NCI-H2081 (cell line): ENCODE results near the gene WNT3A.

Source experiments
- DNase-seq, 2 experiments: peaks; one replicate each; lab custom pipeline; 2025; lab: John Stamatoyannopoulos, UW

WNT3A gene

DNA sequence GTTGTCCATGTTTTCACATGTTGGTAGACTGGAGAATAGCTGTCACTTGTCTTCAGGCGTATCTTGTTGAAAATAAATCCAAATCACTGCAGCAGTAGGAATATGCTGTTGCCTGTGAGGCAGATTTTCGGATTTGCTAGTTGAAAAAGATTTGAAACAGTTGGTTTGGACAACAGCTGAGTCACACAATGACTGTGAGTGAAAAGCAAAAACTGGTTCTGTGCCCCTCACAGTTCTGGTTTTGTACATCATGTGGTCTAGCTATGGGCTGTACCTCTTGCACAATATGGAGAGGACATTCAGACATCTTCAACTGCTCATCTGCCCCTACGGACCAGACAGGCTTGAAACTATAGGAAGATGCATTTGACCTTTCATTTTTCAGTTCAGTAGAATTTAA, 77.5 kb downstream of the WNT3A start:
- no peak for DNase-seq

DNA sequence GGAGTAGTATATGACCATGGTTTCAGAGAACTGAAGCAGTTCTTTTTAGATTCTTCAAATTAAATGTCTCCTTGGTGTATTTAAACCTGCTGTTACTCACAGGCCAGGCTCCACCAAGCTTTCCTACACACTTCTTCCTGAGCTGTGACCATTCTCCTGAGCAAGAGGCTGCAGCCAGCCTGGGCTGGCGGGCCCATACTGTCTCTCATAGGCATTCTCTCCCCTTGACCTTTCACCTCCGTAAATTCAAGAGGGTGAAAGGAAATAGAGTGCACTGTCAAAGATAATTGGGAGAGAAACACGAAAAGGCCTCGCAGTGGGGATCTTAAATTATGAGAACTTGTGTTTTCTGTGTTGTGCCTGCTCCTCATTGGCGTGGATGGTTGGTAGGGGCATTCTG, 78.0 kb downstream of the WNT3A start:
- DNase-seq, result no peak

DNA sequence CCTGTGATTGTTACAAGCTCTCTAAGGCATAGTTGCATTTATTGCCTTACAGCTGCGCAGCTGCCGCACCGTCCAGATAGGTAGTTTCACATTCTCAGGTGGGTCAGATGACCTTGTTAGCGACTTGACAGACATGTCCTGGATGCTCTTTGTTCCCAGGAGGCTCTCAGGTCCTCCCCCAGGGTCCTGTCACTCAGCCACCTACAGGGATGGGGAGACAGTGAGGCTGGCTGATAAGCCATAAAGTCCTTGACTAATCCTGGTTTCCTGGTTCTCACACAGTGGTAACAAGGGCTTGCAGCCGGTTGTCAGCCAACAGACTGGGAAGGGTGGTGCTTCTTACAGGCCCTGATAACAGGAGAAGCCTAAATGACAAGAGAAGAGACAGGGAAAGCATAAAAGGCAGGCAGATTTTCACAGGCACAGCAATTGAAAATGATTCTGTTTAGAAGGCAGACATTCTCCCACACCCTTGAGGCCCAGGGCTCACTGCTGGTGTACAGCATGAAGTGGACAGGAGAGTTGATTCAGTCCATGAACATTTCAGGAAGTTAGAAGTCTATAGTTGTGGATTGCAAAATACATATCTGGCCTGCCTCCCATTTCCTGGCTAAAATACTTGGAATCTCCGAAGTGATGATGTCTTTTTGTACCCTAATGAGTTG, 78.6 kb downstream of the WNT3A start:
- no peak for DNase-seq

DNA sequence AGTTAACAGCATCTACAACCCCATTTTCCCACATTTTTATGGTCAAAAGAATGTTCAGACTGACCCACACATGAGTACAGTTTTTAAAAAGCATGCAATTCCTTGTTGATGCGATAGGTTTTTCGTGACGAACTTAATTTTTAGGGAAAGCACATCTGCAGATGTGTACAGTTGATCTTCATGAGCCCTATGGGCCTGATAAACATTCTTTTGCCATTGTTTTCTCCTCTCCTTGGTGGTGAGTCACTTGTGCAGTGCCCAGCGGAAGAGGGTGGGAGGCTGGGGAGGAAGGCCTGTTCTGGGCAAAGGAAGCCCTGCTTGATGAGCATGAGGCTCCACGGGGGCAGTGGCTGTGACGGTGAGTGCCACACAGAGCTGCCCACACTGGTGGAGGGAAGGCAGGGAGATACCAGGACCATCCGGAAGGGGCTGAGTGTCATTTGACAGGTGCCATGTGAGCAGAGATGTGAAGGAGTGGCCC, 81.0 kb downstream of the WNT3A start:
- DNase-seq, result no peak

DNA sequence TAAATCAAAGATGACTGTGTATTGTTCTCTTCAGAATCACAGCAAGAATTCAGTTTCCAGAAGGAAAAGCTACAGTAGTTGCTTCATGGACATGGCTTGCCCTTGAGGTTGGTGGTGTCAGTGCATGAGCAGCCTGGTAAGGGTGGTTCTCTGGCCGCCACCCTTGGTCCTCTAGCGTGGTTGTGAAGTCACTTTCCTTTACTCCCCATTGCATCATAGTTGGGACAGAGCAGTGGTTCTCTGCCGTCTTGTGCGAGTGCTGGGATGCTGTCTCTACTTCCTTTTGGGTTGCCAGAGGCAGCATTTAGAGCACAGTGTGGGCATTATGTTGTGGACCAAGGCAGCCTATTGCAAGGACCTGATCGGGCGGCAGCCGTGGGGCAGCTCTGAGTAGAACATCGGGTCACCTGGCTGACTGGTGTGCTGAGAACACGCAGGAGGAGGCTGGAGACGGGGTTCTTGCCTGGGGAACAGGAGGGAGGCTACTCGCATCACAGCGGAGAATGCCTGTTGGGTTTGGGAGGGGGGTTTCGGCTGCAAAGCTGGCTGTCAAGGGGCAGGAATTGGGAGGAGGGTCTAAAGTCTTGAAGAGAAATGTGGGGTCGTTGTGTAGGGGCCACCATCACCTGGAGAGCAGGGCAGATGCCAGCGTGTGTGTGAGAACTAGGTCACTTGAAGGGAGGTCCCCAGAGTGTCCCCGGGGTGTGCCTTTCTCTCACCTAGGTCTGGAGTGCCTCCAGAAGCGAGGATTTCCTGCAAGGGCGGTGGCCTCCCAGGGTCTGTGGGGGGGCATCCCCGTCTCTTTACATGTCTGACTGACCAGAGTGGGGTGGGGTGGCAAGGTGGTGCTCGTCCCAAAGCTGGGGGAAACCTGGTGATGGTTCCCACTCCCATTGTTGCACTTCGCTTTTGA, 82.0 kb downstream of the WNT3A start:
- DNase-seq, result no peak

DNA sequence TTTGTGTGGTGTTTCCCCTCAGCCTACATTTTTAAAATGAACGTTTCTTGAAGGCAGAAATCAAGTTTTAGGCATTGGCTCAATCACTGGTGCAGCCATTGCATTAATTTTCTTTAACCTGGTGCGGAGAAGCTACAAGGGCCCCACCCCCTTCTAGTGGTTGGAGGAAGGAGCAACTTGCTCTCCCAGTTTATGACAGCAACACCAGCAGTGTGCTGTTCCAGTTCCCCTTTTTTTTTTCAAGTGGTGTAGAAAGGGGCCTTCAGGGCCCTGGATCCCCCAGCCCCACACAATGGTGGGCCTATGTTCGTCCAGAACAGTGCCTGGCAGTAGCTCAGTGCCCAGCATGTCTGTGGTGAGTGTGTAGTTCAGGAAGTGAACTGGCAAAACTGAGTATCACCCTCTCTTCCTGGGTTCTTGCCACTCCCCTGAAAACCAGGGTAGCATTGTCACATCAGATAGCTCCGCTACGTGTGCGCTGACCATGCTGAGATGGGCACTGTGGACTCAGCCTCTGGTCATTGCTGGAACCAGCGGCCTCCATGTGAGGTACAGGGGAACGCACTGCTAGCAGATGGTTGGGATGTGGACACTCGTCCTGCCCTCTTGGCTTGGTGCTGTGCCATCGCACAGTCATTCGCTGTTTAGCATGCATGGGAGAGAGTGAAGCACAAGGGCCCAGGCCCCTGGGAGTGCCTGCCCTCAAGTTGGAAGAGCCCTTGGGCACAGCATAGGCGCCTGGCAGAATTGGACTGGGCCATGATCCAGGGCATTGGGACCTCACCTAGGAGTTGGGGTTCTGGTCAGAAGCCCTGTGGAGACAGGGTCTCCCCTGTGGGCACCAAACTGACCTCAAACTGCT, 83.0 kb downstream of the WNT3A start:
- no peak for DNase-seq

DNA sequence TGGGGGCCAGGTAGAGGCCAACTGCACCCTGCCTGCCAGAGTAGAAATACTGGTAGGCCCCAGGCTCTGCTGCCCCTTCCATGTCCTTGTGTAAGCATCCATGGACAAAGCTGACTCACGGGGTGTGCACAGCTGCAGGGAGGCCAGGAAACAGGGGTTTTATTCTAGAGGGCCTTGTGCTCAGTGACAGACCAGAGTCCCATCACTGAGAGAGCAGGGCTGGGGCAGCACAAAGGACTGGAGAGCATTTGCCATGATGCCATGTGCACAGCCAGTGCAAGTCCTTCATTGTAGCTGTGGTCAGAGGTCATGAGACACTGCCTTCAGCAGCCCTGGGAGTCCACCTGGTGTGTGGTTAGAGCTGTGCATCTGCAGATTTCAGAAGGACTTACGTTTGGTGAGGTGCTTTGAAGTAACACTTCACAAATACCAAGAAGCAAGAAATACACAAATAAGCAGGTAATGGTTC, 83.8 kb downstream of the WNT3A start:
- no peak for DNase-seq

DNA sequence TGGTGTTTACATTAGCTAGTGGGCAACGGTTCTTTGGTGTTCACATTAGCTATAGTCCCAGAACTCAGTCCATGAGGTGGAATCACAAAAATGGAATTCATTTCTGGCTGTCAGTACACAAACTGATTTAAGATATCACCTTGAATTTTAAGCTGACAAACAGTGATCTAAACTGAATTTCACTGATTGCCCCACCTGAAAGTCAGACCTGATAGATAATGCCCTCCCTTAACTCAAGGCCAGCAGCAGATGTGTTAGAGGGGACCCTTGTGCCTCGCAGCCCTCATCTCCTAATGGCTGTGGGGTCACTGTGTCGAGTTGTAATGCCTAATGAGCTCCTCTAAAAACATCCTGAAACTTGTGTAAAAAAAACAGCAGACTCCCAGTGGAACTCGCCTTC, 84.3 kb downstream of the WNT3A start:
- DNase-seq, result no peak

DNA sequence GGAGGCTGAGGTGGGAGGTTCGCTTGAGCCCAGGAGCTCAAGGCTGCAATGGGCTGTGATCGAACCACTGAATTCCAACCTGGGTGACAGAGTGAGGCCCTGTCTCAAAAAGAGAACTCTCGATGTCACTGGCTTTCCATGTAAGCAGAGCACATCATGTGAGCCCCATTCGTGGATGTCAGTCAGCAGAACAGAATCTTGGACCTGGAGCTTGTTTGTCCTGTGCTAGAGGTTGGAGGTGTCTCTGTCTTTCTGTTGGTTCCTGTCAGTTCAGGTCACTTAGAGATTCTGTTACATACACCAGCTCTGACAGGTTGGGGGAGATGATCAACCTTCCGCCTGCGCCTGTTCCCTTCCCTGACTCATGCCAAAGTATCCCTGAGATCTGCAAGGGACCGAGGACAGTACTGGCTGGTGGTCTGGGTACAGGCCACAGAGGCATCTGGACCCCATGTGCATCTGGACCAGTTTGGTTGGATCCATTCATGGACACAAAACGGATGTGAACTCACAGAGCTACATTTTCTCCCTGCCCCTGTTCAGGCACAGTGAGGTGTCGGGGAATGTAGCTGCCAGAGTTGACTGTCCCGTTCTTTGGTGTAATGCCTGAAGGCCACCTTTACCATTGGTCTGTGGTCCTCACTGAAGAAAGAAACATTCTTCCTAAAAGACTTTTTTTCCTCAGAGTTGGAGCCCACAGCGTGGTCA, 85.7 kb downstream of the WNT3A start:
- no peak for DNase-seq

DNA sequence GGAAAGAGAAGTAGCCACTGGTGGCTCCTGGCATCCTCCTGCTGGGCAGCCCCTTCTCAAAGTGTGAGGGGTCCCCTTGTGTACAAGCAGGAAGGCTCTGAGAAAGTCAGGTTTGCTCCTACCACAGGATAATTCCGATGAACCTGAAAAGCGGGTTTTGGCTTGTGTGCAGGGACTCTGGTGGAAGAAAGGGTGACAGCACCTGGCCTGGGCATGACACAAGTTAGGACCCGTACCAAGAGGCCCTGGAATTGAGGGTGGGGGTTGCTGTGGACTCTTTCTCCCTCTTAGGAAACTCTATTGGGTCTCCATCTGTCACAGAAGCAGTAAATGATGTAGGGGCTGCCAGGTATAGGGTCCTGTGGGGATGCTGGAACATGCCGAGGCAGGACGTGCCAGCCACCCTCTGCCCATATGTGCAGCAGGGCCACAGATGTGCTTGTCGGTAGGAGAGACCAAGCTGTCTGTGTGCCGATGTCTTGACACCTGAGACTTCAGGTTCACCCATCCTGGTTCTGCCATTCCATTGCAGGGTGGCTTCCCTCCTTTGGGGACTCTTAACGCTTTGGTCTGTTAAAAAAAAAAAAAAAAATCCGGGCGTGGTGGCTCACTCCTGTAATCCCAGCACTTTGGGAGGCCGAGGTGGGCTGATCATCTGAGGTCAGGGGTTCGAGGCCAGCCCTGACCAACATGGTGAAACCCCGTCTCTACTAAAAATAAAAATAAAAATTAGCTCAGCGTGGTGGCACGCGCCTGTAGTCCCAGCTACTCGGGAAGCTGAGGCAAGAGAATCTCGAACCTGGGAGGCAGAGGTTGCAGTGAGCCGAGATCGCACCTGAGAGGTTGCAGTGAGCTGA, 86.5 kb downstream of the WNT3A start:
- DNase-seq, result no peak

DNA sequence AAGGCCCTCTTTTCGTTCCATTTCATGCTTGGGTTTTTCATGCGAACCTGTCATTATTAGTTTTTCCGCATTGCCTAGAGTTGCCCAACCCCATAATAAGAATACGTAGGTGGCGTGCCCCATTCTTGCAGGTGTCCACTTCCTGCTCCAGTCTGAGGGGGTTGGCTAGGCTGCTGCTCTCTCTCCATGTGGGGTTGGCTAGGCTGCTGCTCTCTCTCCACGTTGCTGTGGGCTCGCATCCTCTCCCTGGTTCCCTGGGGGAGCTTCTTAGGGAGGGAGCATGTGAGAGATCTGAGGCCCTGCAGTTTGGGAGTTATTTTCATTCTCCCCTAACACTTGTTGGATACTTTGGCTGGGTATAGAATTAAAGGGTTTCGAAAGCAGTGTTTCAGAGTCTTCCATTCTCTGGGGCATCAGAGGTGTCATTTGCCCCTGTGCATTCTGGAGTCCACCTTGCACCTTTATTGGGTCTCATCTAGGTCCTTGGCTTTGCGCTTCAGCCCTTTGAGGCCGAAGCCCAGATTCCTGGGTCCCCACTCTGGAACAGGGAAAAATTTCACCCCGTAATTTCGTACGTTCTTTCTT, 87.7 kb downstream of the WNT3A start:
- no peak for DNase-seq

DNA sequence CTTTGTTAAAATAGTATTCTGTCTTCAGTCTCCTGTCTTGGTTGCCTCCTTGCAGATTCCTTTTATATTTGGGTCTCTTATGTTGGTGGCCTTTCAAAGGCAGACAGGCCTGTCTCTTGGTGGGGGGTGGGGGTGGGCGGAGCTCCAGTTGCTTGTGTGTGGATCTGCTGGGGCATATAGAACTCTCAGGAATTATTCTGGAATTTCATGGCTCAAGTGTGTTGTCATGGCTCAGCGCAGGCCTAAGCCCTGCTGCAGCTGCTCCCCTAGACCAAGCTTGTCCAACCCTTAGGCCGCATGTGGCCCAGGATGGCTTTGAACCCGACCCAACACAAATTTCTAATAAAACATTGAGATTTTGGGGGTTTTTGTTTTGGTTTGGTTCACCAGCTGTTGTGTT, 88.4 kb downstream of the WNT3A start:
- no peak for DNase-seq

DNA sequence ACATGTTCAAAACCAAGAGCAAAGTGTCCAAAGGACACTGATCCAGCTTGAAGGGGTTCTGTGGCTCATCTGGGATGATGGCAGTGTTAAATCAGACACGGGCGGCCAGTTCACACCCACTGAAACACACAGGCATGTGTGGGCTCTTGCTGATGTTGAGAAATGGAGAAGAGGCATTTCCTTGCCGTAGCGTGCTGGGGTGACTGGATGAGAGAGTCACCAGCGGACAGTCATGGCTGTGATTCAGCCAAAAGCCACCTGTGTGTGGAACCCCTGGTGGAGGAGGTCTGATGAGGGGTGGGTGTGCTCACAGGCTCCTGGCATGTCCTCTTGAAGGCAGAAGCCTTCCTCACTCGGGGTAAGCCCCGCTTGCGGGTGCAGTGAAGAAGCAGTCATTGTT, 89.1 kb downstream of the WNT3A start:
- no peak for DNase-seq

DNA sequence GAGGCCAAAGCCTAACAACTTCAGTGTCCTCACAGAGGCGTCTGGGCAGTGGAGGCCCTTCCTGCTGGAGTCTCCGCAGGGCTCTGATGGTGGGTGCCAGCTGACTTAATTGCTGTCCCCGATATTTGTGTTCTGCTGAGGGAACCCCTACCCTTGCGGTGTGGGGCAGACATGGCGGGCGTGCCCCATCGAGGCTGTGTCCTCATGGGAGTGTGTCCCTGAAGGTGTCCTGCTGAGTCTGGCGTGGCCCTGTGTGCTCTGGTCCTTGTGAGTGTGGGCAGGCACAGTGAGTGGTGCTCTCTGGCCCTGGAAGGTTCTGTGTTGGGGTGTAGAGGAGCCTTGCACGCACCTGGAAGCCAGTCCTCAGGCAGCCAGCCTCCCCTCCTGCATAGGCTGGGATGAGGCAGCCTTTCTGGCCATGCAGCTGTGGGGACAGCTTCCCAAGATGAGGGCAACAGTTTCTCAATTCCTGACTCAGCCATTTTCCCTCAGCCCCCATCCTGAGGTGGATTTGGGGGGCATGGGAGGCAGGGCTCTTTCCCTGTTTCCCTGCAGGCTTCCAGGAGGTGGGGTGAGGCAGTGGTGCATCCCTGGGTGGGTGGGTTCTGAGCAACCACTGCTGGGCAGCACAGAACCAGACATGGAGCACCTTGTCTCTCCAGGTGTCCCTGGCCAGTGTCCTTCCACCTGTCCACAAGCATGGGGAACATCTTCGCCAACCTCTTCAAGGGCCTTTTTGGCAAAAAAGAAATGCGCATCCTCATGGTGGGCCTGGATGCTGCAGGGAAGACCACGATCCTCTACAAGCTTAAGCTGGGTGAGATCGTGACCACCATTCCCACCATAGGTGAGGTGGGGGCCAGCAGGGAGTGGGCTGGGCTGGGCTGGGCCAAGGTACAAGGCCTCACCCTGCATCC, 89.9 kb downstream of the WNT3A start:
- no peak for DNase-seq

DNA sequence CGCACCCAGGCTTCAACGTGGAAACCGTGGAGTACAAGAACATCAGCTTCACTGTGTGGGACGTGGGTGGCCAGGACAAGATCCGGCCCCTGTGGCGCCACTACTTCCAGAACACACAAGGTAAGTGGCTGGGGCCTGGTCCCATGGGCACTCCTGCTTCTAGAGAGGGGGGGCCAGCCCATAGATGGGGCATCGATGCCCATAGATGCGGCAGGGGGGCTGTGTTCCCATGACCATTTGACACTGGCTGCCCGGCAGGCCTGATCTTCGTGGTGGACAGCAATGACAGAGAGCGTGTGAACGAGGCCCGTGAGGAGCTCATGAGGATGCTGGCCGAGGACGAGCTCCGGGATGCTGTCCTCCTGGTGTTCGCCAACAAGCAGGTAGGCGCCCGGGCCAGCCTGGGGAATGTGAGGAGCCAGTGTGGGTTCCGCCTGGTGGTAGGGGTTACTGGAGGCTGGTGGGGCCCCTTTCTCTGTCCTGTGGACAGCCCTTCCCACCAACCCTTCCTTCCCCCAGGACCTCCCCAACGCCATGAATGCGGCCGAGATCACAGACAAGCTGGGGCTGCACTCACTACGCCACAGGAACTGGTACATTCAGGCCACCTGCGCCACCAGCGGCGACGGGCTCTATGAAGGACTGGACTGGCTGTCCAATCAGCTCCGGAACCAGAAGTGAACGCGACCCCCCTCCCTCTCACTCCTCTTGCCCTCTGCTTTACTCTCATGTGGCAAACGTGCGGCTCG, 90.7 kb downstream of the WNT3A start:
- no peak for DNase-seq

DNA sequence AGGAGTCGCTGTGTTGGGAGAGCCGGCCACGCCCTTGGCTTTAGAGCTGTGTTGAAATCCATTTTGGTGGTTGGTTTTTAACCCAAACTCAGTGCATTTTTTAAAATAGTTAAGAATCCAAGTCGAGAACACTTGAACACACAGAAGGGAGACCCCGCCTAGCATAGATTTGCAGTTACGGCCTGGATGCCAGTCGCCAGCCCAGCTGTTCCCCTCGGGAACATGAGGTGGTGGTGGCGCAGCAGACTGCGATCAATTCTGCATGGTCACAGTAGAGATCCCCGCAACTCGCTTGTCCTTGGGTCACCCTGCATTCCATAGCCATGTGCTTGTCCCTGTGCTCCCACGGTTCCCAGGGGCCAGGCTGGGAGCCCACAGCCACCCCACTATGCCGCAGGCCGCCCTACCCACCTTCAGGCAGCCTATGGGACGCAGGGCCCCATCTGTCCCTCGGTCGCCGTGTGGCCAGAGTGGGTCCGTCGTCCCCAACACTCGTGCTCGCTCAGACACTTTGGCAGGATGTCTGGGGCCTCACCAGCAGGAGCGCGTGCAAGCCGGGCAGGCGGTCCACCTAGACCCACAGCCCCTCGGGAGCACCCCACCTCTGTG, 91.6 kb downstream of the WNT3A start:
- DNase-seq, result no peak

DNA sequence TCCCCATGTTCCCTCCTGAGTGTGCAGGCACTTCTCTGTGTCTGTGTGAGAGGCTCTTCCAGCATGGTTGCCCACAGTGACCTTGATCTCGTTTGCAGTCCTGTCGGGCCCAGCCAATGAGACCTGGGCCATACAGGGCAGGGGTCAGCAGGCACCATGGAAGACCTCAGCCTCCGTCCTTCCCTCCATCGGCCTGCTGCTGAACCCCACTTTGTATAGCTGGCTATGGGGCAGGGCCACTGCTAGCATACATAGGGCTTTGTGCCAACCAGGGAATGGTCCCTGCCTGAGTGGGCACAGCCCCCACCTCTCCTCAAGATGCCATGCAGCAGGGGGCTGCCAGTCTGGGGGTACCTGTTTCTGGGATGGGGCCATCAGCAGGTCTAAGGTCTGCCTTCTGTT, 92.5 kb downstream of the WNT3A start:
- DNase-seq, result no peak
